Measurements from ENCODE around the gene ADRB2. TPM values are rescaled to one million over a fixed set of nuclear protein-coding genes. Genes with fewer than 3 reads are reported as not detected.

ADRB2 gene
- total and polyA plus RNA-seq, 10 of the 15 experiments (the other 5 are each of a cell fraction or from before 2014, with no cell fraction given), result 0.03 to 0.34 (median 0.18) TPM; not detected in 1

DNA sequence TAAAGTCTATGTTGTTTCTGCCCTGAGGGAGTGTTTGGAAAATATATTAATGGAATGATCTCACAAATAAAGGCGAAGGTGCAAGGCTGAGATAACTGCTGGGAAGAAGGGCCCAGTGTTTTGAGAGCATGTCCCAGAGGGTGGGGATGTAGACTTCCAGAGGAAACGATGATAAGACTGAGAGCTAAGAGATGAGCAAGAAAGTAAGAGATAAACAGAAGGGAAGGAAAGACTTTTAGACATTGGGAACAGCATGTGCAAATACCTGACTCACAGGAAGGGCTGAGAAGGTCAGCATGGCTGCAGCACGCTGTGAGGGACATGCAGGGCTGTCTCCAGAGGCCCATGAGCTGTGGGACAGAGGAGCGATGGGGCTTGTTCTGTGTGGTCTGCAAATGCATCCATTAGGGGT, 19.9 kb upstream of the ADRB2 start:
- H3K4me1 ChIP-seq (ENCODE audit: control insufficient read depth, insufficient read depth, low read length), result peaks cover 60% of the 10 kb centered on the region
- H3K9me3 ChIP-seq (replicated peaks; ENCODE audit: control insufficient read depth, insufficient read depth, low read length), result no peaks in the 10 kb centered on the region; the same call in 2 of the 3 replicates
- TF ChIP-seq, protein P1, sequence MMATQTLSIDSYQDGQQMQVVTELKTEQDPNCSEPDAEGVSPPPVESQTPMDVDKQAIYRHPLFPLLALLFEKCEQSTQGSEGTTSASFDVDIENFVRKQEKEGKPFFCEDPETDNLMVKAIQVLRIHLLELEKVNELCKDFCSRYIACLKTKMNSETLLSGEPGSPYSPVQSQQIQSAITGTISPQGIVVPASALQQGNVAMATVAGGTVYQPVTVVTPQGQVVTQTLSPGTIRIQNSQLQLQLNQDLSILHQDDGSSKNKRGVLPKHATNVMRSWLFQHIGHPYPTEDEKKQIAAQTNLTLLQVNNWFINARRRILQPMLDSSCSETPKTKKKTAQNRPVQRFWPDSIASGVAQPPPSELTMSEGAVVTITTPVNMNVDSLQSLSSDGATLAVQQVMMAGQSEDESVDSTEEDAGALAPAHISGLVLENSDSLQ (IDR thresholded peaks at IDR 0.05), result no peak
- TF ChIP-seq YY1 (IDR thresholded peaks at IDR 0.05; ENCODE audit: low read depth, low read length), result no peak
- no peak for TF ChIP-seq RELB (IDR thresholded peaks at IDR 0.05; ENCODE audit: low read depth)
- TF ChIP-seq, protein P2, sequence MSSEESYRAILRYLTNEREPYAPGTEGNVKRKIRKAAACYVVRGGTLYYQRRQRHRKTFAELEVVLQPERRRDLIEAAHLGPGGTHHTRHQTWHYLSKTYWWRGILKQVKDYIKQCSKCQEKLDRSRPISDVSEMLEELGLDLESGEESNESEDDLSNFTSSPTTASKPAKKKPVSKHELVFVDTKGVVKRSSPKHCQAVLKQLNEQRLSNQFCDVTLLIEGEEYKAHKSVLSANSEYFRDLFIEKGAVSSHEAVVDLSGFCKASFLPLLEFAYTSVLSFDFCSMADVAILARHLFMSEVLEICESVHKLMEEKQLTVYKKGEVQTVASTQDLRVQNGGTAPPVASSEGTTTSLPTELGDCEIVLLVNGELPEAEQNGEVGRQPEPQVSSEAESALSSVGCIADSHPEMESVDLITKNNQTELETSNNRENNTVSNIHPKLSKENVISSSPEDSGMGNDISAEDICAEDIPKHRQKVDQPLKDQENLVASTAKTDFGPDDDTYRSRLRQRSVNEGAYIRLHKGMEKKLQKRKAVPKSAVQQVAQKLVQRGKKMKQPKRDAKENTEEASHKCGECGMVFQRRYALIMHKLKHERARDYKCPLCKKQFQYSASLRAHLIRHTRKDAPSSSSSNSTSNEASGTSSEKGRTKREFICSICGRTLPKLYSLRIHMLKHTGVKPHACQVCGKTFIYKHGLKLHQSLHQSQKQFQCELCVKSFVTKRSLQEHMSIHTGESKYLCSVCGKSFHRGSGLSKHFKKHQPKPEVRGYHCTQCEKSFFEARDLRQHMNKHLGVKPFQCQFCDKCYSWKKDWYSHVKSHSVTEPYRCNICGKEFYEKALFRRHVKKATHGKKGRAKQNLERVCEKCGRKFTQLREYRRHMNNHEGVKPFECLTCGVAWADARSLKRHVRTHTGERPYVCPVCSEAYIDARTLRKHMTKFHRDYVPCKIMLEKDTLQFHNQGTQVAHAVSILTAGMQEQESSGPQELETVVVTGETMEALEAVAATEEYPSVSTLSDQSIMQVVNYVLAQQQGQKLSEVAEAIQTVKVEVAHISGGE (CRISPR knock-in tag; IDR thresholded peaks at IDR 0.05), result no peak
- no peak for TF ChIP-seq ZBED1 (IDR thresholded peaks at IDR 0.05; ENCODE audit: borderline replicate concordance)
- TF ChIP-seq KAT2A (conservative IDR thresholded peaks at IDR 0.05; ENCODE audit: control insufficient read depth, low read depth, low read length), result no peak
- no peak for TF ChIP-seq EZH2 (IDR thresholded peaks at IDR 0.05; ENCODE audit: borderline replicate concordance, control insufficient read depth, low read depth, low read length)
- no peak for TF ChIP-seq RBBP5 (conservative IDR thresholded peaks at IDR 0.05)
- TF ChIP-seq FOXM1 (IDR thresholded peaks at IDR 0.05; ENCODE audit: low read depth, low read length), result no peak
- no peak overlapping the region for H3K4me3 ChIP-seq
- DNase-seq (ENCODE audit: low read depth, low spot score) (no peak), ATAC-seq (no peak), FAIRE-seq (no peak)
- ChIA-PET CTCF (interaction anchor here (0.9 to 3.7 kb wide), 9 partner anchors 10 to 75 kb away, joined by 3 to 15 read pairs (median 6); no protein-coding TSS in a partner anchor), POLR2A (interaction anchor here (1.5 kb wide), 1 partner anchor 18 kb away, joined by 4 read pairs; no protein-coding TSS in a partner anchor), SMC1A (ENCODE audit: uncharacterized antibody, unreplicated experiment) (interaction anchor here (0.8 to 4.6 kb wide), 7 partner anchors 15 to 110 kb away, joined by 3 to 38 read pairs (median 5); no protein-coding TSS in a partner anchor), RAD21 (ENCODE audit: unreplicated experiment) (interaction anchor here (1.0 to 1.9 kb wide), 6 partner anchors 12 to 75 kb away, joined by 3 to 8 read pairs (median 6); no protein-coding TSS in a partner anchor)
- H3K4me2 ChIP-seq (ENCODE audit: control insufficient read depth, insufficient read depth), result peak overlapping the region; percentile 79
- H3K79me2 ChIP-seq (ENCODE audit: control insufficient read depth, insufficient read depth, low read length), result no peaks in the 10 kb centered on the region
- no peak overlapping the region for H3K9ac ChIP-seq (ENCODE audit: control insufficient read depth, insufficient read depth, low read length)
- H2AFZ ChIP-seq (ENCODE audit: control insufficient read depth, low read depth, low read length), result no peak overlapping the region
- BruUV-seq (replicated peaks), result no TSS peak
- no peaks in the 10 kb centered on the region for H4K20me1 ChIP-seq (ENCODE audit: control insufficient read depth, insufficient read depth)
- H3K36me3 ChIP-seq (ENCODE audit: control insufficient read depth in 2 of 2, insufficient read depth in 2 of 2, low read length in 1 of 2), result no peaks in the 10 kb centered on the region
- intact Hi-C loops (cut with micrococcal nuclease; ENCODE audit: unreplicated experiment), result loop anchor here (5.0 to 10.0 kb wide), 3 partner anchors 59 to 1608 kb away; partner anchors contain the start of genes CD74 and GRPEL2
- WGBS (ENCODE audit: insufficient coverage, insufficient replicate concordance, low lambda C conversion rate, missing lambda C conversion rate), result 75% methylated on average over 4 of the region's 4 CpGs
- in situ Hi-C loops (cut with MboI), result no loop called here
- peak overlapping the region; percentile 57; the same call in 1 of the 2 replicates for H3K27ac ChIP-seq (ENCODE audit: control insufficient read depth, insufficient read depth)
- H3K27me3 ChIP-seq (replicated peaks in 1 of 2; ENCODE audit: control insufficient read depth in 2 of 2, insufficient read depth in 2 of 2, low read length in 1 of 2), result no peaks in the 10 kb centered on the region

All from GM12878 (cell line).